Karpas-422 (cell line): Measurements from ENCODE around the gene KIR2DL1. TPM values are rescaled to one million over a fixed set of nuclear protein-coding genes. Genes with fewer than 3 reads are reported as not detected.
A peak's percentile ranks its signal among the peaks of the same experiment; 100 is the strongest.
"Not testable (repeated sequence)": the region's sequence is repeated elsewhere in the genome, so short reads cannot be mapped to it uniquely, and the experiment has no call there.

Source experiments
- DNase-seq: peaks from one replicate; pipeline ENCODE4 v3.0.0-alpha.2; 2015
- H2AFZ ChIP-seq: fragments of 200-600 bp; sonication (generic); 2 replicates; pipeline ENCODE4 v1.6.1; 2014; ENCODE audit warnings: antibody characterized with exemption, low read length, mixed read lengths
- H3K27ac ChIP-seq: fragments of 200-600 bp; sonication (generic); 2 replicates; pipeline ENCODE4 v1.5.1; 2014; ENCODE audit warnings: mild to moderate bottlenecking, low read length, moderate library complexity
- H3K27me3 ChIP-seq: fragments of 200-600 bp; sonication (generic); 2 replicates; pipeline ENCODE4 v1.6.1; 2014; ENCODE audit warnings: low read length, mixed read lengths
- H3K36me3 ChIP-seq: fragments of 200-600 bp; sonication (generic); 2 replicates; pipeline ENCODE4 v1.6.1; 2014; ENCODE audit warnings: low read length, mixed read lengths; ENCODE audit not compliant: insufficient read depth
- H3K4me1 ChIP-seq: fragments of 200-600 bp; sonication (generic); 2 replicates; pipeline ENCODE4 v1.6.1; 2014; ENCODE audit warnings: mild to moderate bottlenecking, low read length, mixed read lengths
- H3K4me2 ChIP-seq: fragments of 200-600 bp; sonication (generic); 2 replicates; pipeline ENCODE4 v1.6.1; 2014; ENCODE audit warnings: low read length, low read depth, mild to moderate bottlenecking; ENCODE audit not compliant: poor library complexity, severe bottlenecking
- H3K4me3 ChIP-seq: fragments of 200-600 bp; sonication (generic); 2 replicates; pipeline ENCODE4 v1.5.1; 2014; ENCODE audit warnings: mild to moderate bottlenecking, antibody characterized with exemption, low read length, mixed read lengths
- H3K79me2 ChIP-seq: fragments of 200-600 bp; sonication (generic); 2 replicates; pipeline ENCODE4 v1.6.1; 2014; ENCODE audit warnings: mild to moderate bottlenecking, low read length, mixed read lengths
- H3K9ac ChIP-seq: fragments of 200-600 bp; sonication (generic); 2 replicates; pipeline ENCODE4 v1.6.0; 2014; ENCODE audit warnings: low read length
- H3K9me2 ChIP-seq: fragments of 200-600 bp; sonication (generic), shearing (Covaris generic); replicated peaks from 2 replicates; pipeline ENCODE4 v1.6.0; 2014; ENCODE audit warnings: mild to moderate bottlenecking, low read length, moderate library complexity; ENCODE audit not compliant: insufficient read depth
- H3K9me3 ChIP-seq: fragments of 300-700, 200-600 bp; sonication (generic); 2 replicates; pipeline ENCODE4 v1.6.1; 2014; ENCODE audit warnings: low read length, mixed read lengths
- H4K20me1 ChIP-seq: fragments of 200-600 bp; sonication (generic); 2 replicates; pipeline ENCODE4 v1.6.1; 2014; ENCODE audit warnings: mild to moderate bottlenecking, antibody characterized with exemption, low read length, low read depth; ENCODE audit not compliant: insufficient read depth
- total RNA-seq: library from RNA; depleted of rRNA; stranded (reverse); fragments of >200 nt; shearing (Covaris generic); gene quantifications from 2 replicates; pipeline ENCODE4 v1.2.3, GENCODE V29; 2014; ENCODE audit warnings: low replicate concordance

Gene KIR2DL1
- total RNA-seq, 1 experiment from 2014 or later, result not detected

DNA sequence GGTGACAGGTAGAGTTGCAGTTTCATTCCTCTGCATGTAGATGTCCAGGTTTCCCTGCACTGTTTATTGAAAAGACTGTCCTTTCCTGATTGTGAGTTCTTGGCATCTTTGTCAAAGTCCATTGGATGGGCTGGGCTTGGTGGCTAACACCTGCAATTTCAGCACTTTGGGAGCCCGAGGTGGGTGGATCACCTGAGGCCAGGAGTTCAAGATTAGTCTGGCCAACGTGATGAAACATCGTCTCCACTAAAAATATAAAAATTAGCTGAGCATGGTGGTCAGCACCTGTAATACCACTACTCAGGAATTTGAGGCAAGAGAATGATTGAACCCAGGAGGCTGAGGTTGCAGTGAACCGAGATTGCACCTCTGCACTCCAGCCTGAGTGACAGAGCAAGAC is 8.3 kb downstream of the KIR2DL1 start:
- H3K4me1 ChIP-seq, H3K27me3 ChIP-seq, H3K36me3 ChIP-seq, H3K4me2 ChIP-seq, H4K20me1 ChIP-seq, H3K79me2 ChIP-seq, H3K27ac ChIP-seq, H3K4me3 ChIP-seq, H3K9me2 ChIP-seq, H3K9ac ChIP-seq, DNase-seq, H3K9me3 ChIP-seq, H2AFZ ChIP-seq: not testable (repeated sequence)

DNA sequence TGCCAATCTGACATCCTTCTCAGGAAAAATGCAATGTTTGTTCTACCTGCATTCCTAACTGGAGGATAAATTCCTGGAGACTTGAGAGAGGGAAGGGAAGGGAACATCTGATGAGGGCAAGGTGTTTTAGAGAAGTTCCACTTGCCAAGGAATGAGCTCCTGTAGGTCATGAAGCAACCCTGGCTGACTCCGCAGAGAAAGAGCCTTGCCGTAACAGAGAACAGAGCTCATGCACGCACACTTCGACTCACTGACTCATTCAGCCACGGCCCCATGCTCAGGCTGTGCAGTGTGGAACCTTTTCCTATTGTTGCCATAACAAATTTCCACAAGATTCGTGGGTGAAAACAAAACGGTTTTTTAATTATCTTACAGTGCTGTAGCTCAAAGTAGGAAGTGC is 9.3 kb downstream of the KIR2DL1 start:
- H3K4me2 ChIP-seq, H3K4me3 ChIP-seq, H3K9me3 ChIP-seq, H3K27ac ChIP-seq, H3K9me2 ChIP-seq, H3K9ac ChIP-seq, H3K27me3 ChIP-seq, H2AFZ ChIP-seq, H3K36me3 ChIP-seq, H3K79me2 ChIP-seq, DNase-seq, H3K4me1 ChIP-seq, H4K20me1 ChIP-seq: not testable (repeated sequence)

DNA sequence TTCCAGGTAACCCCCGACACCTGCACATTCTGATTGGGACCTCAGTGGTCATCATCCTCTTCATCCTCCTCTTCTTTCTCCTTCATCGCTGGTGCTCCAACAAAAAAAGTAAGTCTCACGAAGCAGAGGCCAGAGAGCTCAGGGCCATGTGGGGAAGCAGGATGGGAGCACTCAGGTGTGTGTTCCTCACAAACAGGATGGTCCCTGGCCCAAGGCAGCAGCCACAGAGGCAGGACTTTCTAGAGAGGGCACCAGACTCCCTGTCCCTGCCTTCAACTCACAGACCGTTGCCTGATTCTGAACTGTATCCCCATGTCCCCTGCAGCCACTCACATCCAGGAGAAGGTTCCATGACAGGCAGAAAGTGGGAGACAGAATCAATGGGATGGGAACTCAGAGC is 13.3 kb downstream of the KIR2DL1 start:
- H3K9me2 ChIP-seq, H3K4me3 ChIP-seq, H3K4me1 ChIP-seq, H2AFZ ChIP-seq, DNase-seq, H4K20me1 ChIP-seq, H3K9me3 ChIP-seq, H3K36me3 ChIP-seq, H3K27me3 ChIP-seq, H3K27ac ChIP-seq, H3K4me2 ChIP-seq, H3K9ac ChIP-seq, H3K79me2 ChIP-seq: not testable (repeated sequence)

DNA sequence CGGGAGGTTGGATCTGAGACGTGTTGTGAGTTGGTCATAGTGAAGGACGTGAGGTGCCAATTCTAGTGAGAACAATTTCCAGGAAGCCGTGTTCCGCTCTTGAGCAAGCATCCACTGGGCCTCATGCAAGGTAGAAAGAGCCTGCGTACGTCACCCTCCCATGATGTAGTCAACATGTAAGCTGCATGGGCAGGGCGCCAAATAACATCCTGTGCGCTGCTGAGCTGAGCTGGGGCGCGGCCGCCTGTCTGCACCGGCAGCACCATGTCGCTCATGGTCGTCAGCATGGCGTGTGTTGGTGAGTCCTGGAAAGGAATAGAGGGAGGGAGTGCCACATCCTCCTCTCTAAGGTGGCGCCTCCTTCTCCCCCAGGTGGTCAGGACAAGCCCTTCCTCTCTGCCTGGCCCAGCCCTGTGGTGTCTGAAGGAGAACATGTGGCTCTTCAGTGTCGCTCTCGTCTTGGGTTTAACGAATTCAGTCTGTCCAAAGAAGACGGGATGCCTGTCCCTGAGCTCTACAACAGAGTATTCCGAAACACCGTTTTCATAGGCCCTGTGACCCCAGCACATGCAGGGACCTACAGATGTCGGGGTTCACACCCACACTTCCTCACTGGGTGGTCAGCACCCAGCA is 16.6 kb downstream of the KIR2DL1 start:
- not testable (repeated sequence) for H4K20me1 ChIP-seq, H3K4me2 ChIP-seq, H3K9me3 ChIP-seq, H3K27me3 ChIP-seq, H3K27ac ChIP-seq, H3K9ac ChIP-seq, H3K4me1 ChIP-seq, H3K9me2 ChIP-seq, H3K36me3 ChIP-seq, H2AFZ ChIP-seq, H3K4me3 ChIP-seq, H3K79me2 ChIP-seq, DNase-seq

DNA sequence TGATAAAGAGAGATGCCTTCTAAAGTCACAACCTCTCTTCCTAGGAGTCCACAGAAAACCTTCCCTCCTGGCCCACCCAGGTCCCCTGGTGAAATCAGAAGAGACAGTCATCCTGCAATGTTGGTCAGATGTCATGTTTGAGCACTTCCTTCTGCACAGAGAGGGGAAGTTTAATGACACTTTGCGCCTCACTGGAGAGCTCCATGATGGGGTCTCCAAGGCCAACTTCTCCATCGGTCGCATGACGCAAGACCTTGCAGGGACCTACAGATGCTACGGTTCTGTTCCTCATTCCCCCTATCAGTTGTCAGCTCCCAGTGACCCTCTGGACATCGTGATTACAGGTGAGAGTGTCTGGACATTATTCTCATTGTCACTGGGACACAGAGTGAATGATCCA is 18.6 kb downstream of the KIR2DL1 start:
- not testable (repeated sequence) for H3K36me3 ChIP-seq, H3K9me2 ChIP-seq, H3K9me3 ChIP-seq, H3K4me1 ChIP-seq, H3K4me3 ChIP-seq, H3K4me2 ChIP-seq, H3K9ac ChIP-seq, H4K20me1 ChIP-seq, H3K27me3 ChIP-seq, H3K79me2 ChIP-seq, H2AFZ ChIP-seq, DNase-seq, H3K27ac ChIP-seq

DNA sequence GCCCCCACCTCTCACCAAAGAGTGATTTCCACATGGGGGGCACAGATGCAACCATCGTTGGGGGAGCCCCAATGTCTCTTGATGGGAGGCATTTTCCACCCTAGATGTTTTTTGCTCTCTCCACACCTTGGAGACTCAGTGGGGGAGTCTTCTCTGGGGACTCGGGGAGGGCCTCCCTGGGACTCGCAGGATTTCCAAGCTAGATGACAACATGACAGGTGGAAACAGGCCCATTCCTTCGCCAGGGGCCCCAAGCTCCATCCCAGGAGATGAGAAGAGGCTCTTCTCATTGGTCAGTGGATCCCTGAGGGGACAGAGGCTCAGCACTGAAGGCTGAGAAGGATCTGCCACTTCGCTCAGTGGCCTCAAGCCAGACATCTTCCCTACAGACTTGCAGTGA is 21.1 kb downstream of the KIR2DL1 start:
- no peak overlapping the region for H3K9ac ChIP-seq
- no peaks in the 10 kb centered on the region for H3K9me2 ChIP-seq
- no peak overlapping the region for H2AFZ ChIP-seq
- DNase-seq, result peak; percentile 20
- no peaks in the 10 kb centered on the region for H3K79me2 ChIP-seq
- H3K4me1 ChIP-seq, result peaks cover 14% of the 10 kb centered on the region
- no peak overlapping the region for H3K4me3 ChIP-seq
- no peaks in the 10 kb centered on the region for H3K27me3 ChIP-seq
- H3K36me3 ChIP-seq, result no peaks in the 10 kb centered on the region
- H3K9me3 ChIP-seq, result no peaks in the 10 kb centered on the region
- H4K20me1 ChIP-seq, result no peaks in the 10 kb centered on the region
- H3K4me2 ChIP-seq, result no peak overlapping the region
- H3K27ac ChIP-seq, result no peak overlapping the region

DNA sequence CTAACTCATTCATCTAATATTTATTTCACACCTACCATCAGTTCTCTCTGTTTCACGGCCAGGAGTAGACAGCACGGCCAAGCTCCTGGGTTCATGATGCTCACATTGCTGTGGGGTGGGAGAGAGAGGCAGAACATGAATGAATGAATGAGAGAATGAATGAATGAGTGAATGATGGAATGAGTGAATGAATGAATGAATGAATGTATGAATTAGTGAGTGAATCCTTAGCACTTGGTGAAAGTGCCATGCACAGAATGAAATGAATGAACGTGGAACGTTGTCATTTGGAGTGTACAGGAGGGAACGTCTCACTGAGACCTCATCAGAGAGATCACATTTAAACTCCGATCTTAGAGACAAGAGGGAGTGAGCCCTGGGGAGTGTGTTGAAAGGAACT is 21.9 kb downstream of the KIR2DL1 start:
- Histone ChIP-seq H3K27me3 (no peaks in the 10 kb centered on the region), H3K36me3 (no peaks in the 10 kb centered on the region), H3K79me2 (no peaks in the 10 kb centered on the region), H3K9ac (no peak overlapping the region), H3K27ac (no peak overlapping the region), H3K4me2 (no peak overlapping the region), H3K4me1 (peaks cover 18% of the 10 kb centered on the region), H3K9me3 (no peaks in the 10 kb centered on the region), H3K9me2 (no peaks in the 10 kb centered on the region), H4K20me1 (no peaks in the 10 kb centered on the region), H2AFZ (no peak overlapping the region), H3K4me3 (no peak overlapping the region)
- DNase-seq, result peak; percentile 19

DNA sequence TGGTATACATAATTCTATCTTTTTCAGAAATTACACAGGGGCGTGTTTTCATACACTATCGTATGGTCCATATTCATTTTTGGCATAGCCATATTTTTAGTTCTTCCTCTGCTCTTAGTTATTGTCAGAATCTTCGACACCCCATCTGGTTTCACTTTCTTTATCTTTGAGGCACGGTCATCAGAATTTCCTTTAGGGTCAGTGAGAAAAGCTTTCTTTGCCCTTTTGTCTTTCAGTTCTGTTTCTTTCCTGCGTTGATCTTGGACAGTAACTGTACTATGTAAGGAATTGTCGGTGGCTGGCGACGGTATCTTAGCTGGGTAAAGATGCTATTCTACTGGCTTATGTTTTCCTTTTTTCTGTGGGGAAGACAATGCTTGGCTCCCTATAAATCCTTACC is 23.2 kb downstream of the KIR2DL1 start:
- Histone ChIP-seq H3K4me3 (peak overlapping the region; percentile 52), H3K27ac (no peak overlapping the region), H3K36me3 (no peaks in the 10 kb centered on the region), H3K9ac (peak overlapping the region; percentile 45), H3K9me3 (no peaks in the 10 kb centered on the region), H3K4me1 (peaks cover 18% of the 10 kb centered on the region), H3K27me3 (no peaks in the 10 kb centered on the region), H4K20me1 (no peaks in the 10 kb centered on the region), H2AFZ (peak overlapping the region; percentile 12; the same call in 1 of the 2 replicates), H3K4me2 (peak overlapping the region; percentile 55), H3K79me2 (no peaks in the 10 kb centered on the region), H3K9me2 (no peaks in the 10 kb centered on the region)
- peak; percentile 40 for DNase-seq

DNA sequence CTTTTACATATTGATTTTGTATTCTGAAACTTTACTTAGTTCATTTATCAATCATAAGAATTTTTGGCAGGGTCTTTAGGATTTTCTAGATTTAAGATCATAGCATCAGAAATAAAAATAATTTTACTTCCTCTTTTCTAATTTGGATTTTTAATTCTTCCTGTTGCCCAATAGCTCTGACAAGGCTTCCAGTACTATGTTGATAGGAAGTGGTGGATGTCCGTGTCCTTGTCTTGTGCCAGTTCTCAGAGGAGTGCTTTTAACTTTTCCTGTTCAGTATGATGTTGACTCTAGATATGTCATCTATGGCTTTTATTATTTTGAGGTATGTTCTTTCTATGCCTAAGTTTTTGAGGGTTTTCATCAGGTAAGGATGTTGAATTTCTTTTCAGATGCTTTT is 26.2 kb downstream of the KIR2DL1 start:
- Histone ChIP-seq H3K79me2 (no peaks in the 10 kb centered on the region), H2AFZ (no peak overlapping the region), H3K27me3 (no peaks in the 10 kb centered on the region), H3K9me2 (no peaks in the 10 kb centered on the region), H3K36me3 (no peaks in the 10 kb centered on the region), H3K4me3 (no peak overlapping the region), H3K4me2 (no peak overlapping the region), H4K20me1 (no peaks in the 10 kb centered on the region), H3K9me3 (no peaks in the 10 kb centered on the region), H3K27ac (no peak overlapping the region), H3K4me1 (peaks cover 18% of the 10 kb centered on the region), H3K9ac (no peak overlapping the region)
- peak; percentile 40 for DNase-seq
